PC-9 (cell line): ENCODE measurements around the gene KIFC1. TPM values are rescaled to one million over a fixed set of nuclear protein-coding genes. Genes with fewer than 3 reads are reported as not detected.

Experiments
- BruUV-seq: library from RNA; stranded (reverse); fragments of 400-500 nt; replicated peaks from 2 replicates; lab custom pipeline; 2021; lab: Mats Ljungman, UMichigan
- CTCF ChIA-PET: fragments of 300-600 bp; sonication (Branson Sonifier 250); formaldehyde crosslinking; loops from one replicate; lab custom pipeline; 2022; ENCODE audit warnings: antibody characterized with exemption; lab: Charles Lee
- POLR2A ChIA-PET: fragments of 300-600 bp; sonication (Branson Sonifier 250); formaldehyde crosslinking; loops from one replicate; lab custom pipeline; 2022; ENCODE audit warnings: antibody characterized with exemption; ENCODE audit not compliant: unreplicated experiment; lab: Charles Lee
- DNase-seq, 2 experiments: peaks; one replicate each; pipeline versions ENCODE4 v3.0.0 to v3.0.0-alpha.2; 2015 to 2022; ENCODE audit warnings: mixed read lengths in 1 of 2
- H2AFZ ChIP-seq: fragments of 200-600 bp; sonication (generic); 2 replicates; pipeline ENCODE4 v1.8.1; 2017; ENCODE audit warnings: antibody characterized with exemption
- H3F3A ChIP-seq: fragments of 200-600 bp; sonication (generic); 2 replicates; pipeline ENCODE4 v1.8.1; 2017; ENCODE audit warnings: antibody characterized with exemption, mild to moderate bottlenecking, low read depth; ENCODE audit not compliant: insufficient read depth
- H3K27ac ChIP-seq: fragments of 200-600 bp; sonication (generic); 2 replicates; pipeline ENCODE4 v1.6.1; 2016; ENCODE audit warnings: mixed run types
- H3K27me3 ChIP-seq: fragments of 200-600 bp; sonication (generic); 2 replicates; pipeline ENCODE4 v1.6.1; 2016; ENCODE audit warnings: low read depth, mixed run types; ENCODE audit not compliant: insufficient read depth
- H3K36me3 ChIP-seq: fragments of 200-600 bp; sonication (generic); 2 replicates; pipeline ENCODE4 v1.6.1; 2016; ENCODE audit warnings: low read depth, mixed run types
- H3K4me1 ChIP-seq: fragments of 200-600 bp; sonication (generic); replicated peaks from 2 replicates; pipeline ENCODE4 v1.6.1; 2016; ENCODE audit warnings: mixed run types; ENCODE audit not compliant: insufficient read depth
- H3K4me2 ChIP-seq: fragments of 200-600 bp; sonication (generic); 2 replicates; pipeline ENCODE4 v1.6.1; 2017; ENCODE audit warnings: mixed run types
- H3K4me3 ChIP-seq: fragments of 200-600 bp; sonication (generic); 2 replicates; pipeline ENCODE4 v1.6.1; 2016; ENCODE audit warnings: mixed run types
- H3K79me2 ChIP-seq: fragments of 200-600 bp; sonication (generic); 2 replicates; pipeline ENCODE4 v1.6.1; 2017; ENCODE audit warnings: low read depth, mixed run types
- H3K9me2 ChIP-seq: fragments of 200-600 bp; sonication (generic); 2 replicates; pipeline ENCODE4 v1.8.1; 2017; ENCODE audit warnings: mild to moderate bottlenecking; ENCODE audit not compliant: insufficient read depth
- H3K9me3 ChIP-seq: fragments of 200-600 bp; sonication (generic); 2 replicates; pipeline ENCODE4 v1.8.1; 2016; ENCODE audit warnings: low read depth; ENCODE audit not compliant: insufficient read depth
- H4K20me1 ChIP-seq: fragments of 200-600 bp; sonication (generic); 2 replicates; pipeline ENCODE4 v1.8.1; 2017; ENCODE audit not compliant: insufficient read depth
- EZH2 ChIP-seq: fragments of 200-600 bp; sonication (generic); IDR thresholded peaks from 2 replicates; pipeline ENCODE4 v1.8.0; 2017; ENCODE audit warnings: antibody characterized with exemption, low read depth
- intact Hi-C: fragments of 100-400 bp; cut with micrococcal nuclease; formaldehyde crosslinking; loops from one replicate; pipeline ENCODE4 v1.10.0; 2022; ENCODE audit not compliant: unreplicated experiment
- total RNA-seq: library from RNA; stranded (reverse); gene quantifications from 2 replicates; pipeline ENCODE4 v1.2.3, GENCODE V29; 2021
- TF ChIP-seq, protein P1 (sequence below): fragments of 200-600 bp; sonication (generic); conservative IDR thresholded peaks from 2 replicates; pipeline ENCODE4 v1.6.1; 2017; ENCODE audit warnings: mixed run types, antibody characterized with exemption, mild to moderate bottlenecking, moderate library complexity

Gene KIFC1
- total RNA-seq, 1 experiment from 2014 or later = 91.4 TPM

DNA sequence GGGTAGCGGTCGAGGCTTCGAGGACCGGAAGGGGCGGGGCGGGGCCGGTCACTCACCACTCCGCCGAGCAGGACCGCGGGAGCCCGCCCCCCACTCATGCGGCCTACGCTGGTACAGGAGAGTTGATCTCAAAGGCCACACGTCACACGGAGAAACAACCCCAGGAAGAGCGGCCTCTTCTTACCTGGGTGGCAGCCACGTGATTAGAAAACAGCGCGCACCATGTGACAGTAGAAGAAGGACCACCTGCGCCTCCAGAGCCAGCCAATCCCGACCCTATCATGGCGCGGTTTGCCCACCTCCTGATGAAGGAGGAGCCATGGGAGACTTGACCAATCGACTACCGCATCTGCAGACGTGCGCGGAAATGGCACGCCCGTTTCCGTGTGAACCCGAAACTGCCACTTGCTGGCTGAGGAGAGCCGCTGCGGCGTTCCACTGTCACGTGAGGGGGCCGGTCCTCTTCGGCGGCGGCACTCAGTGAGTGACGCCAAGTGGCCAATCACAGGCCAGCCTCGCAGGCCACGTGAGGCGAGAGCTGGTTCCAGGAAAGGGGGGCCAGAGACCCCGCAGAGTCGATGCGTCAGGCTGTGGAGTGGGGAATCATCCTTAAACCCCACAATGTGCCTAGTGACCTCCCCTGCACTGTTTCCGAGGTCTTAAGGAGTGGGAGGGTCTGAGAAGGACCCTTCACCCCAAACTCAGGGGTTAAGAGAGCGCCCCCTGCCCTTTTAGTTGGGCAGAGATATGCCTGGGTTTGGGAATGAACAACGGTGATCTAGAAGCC, 26.5 kb downstream of the KIFC1 start, which contains the start of gene CUTA:
Gene CUTA (minus strand): TSS at position 205 of the 787 bp plus-strand sequence. CDS start 107 bp downstream, at position 98.
- Histone ChIP-seq H3F3A (peaks cover 13% of the 10 kb centered on the region), H3K4me3 (peak within 1 kb of the TSS; percentile 84), H3K36me3 (0 out of 2 replicates have a peak, but pooled peaks cover 6% of the 10 kb centered on the region), H4K20me1 (no peaks in the 10 kb centered on the region), H3K9me3 (no peaks in the 10 kb centered on the region), H3K27ac (peak within 1 kb of the TSS; percentile 74), H3K27me3 (peaks cover 21% of the 10 kb centered on the region), H3K4me1 (peaks cover 15% of the 10 kb centered on the region), H3K79me2 (peaks cover 26% of the 10 kb centered on the region), H2AFZ (peak within 1 kb of the TSS; percentile 82), H3K4me2 (peak within 1 kb of the TSS; percentile 86), H3K9me2 (no peaks in the 10 kb centered on the region)
- BruUV-seq = no TSS peak
- DNase-seq = peak; percentile 98 to 99
- no peak for TF ChIP-seq EZH2
- TF ChIP-seq, protein P1, sequence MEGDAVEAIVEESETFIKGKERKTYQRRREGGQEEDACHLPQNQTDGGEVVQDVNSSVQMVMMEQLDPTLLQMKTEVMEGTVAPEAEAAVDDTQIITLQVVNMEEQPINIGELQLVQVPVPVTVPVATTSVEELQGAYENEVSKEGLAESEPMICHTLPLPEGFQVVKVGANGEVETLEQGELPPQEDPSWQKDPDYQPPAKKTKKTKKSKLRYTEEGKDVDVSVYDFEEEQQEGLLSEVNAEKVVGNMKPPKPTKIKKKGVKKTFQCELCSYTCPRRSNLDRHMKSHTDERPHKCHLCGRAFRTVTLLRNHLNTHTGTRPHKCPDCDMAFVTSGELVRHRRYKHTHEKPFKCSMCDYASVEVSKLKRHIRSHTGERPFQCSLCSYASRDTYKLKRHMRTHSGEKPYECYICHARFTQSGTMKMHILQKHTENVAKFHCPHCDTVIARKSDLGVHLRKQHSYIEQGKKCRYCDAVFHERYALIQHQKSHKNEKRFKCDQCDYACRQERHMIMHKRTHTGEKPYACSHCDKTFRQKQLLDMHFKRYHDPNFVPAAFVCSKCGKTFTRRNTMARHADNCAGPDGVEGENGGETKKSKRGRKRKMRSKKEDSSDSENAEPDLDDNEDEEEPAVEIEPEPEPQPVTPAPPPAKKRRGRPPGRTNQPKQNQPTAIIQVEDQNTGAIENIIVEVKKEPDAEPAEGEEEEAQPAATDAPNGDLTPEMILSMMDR = peak; percentile 48
- POLR2A ChIA-PET = interaction anchor here (0.5 to 0.8 kb wide), 5 partner anchors 8 to 1300 kb away, joined by 3 to 9 read pairs (median 5); no protein-coding TSS in a partner anchor
- CTCF ChIA-PET = interaction anchor here (0.5 kb wide), 1 partner anchor 43 kb away, joined by 8 read pairs; no protein-coding TSS in a partner anchor
- intact Hi-C loops = loop anchor here (1.0 to 10.0 kb wide), 2 partner anchors 95 to 213 kb away; partner anchors contain the start of genes HSD17B8, RING1, RXRB and SLC39A7

DNA sequence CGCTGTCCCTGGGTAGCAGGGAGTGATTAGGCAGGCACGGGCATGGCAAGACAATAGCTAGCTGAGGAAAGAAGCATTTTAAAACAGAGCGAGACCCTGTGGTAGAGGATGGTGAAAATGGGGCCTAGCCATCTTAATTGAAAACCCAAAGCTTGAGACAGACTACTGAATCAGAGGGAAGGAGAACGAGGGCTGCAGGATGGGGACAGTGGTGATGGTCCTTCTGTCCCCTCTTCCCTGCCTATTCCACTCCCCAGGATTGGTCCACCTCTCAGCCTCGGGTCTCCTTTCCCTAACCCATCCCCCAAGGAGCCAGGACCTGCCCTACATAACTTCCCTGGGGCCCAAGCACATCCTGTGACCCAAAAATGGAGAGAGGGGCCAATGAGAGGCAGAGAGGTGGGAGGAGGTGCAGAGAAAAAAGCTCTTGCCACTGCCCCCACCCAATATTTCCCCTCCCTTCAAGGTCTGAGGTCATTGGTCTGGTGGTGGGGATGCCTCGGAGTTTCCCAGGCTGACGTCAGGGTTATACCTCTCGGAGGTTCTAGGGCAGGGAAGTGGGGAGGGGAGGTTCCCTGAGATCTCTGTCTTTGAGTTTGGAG, 27.2 kb downstream of the KIFC1 start:
- ChIA-PET CTCF (no interaction called here), POLR2A (interaction anchor here (0.5 to 0.8 kb wide), 4 partner anchors 9 to 1300 kb away, joined by 3 to 9 read pairs (median 6); no protein-coding TSS in a partner anchor)
- Histone ChIP-seq H3F3A (peaks cover 13% of the 10 kb centered on the region), H3K79me2 (peaks cover 26% of the 10 kb centered on the region), H3K9me2 (no peaks in the 10 kb centered on the region), H3K4me2 (peak overlapping the region; percentile 79), H3K4me3 (peak overlapping the region; percentile 48; the same call in 1 of the 2 replicates), H3K4me1 (peaks cover 15% of the 10 kb centered on the region), H3K27ac (peak overlapping the region; percentile 74), H3K9me3 (no peaks in the 10 kb centered on the region), H3K36me3 (0 out of 2 replicates have a peak, but pooled peaks cover 6% of the 10 kb centered on the region), H4K20me1 (no peaks in the 10 kb centered on the region), H2AFZ (peak overlapping the region; percentile 82), H3K27me3 (peaks cover 21% of the 10 kb centered on the region)
- TSS peak; percentile 88 for BruUV-seq
- TF ChIP-seq, protein P1 = no peak
- no peak for TF ChIP-seq EZH2
- DNase-seq = no peak
- intact Hi-C loops = loop anchor here (1.0 to 10.0 kb wide), 2 partner anchors 95 to 214 kb away; partner anchors contain the start of genes HSD17B8, RING1, RXRB and SLC39A7
